B cell (primary cell): Measurements from ENCODE around the gene ARNT2. TPM values are rescaled to one million over a fixed set of nuclear protein-coding genes. Genes with fewer than 3 reads are reported as not detected.

Experiments
- ATAC-seq: fragments of 200-7000 bp; cut with Tn5 transposase; one replicate; pipeline ENCODE4 v1.10.0; 2021; ENCODE audit warnings: low read depth, mild to moderate bottlenecking, moderate number of reproducible peaks, moderate library complexity
- CTCF ChIA-PET: fragments of 350-600 bp; sonication (Branson Sonifier 250); formaldehyde crosslinking; loops from one replicate; lab custom pipeline; 2021; ENCODE audit warnings: antibody characterized with exemption, inconsistent platforms; lab: Charles Lee
- POLR2A ChIA-PET: fragments of 350-600 bp; sonication (Branson Sonifier 250); formaldehyde crosslinking; loops from one replicate; lab custom pipeline; 2021; ENCODE audit warnings: antibody characterized with exemption; lab: Charles Lee
- DNase-seq: peaks from one replicate; pipeline ENCODE4 v3.0.0; 2013
- H2AFZ ChIP-seq: 2 replicates; pipeline ENCODE4 v1.6.1; 2012; ENCODE audit warnings: mild to moderate bottlenecking, low read depth, low read length; ENCODE audit not compliant: insufficient read depth, poor library complexity, severe bottlenecking
- H3K27ac ChIP-seq, 2 donors: 1 replicate in 1 of 2; 2 replicates in 1 of 2; pipeline ENCODE4 v1.5.1; 2012 to 2013; ENCODE audit warnings: low read length in 2 of 2, mild to moderate bottlenecking in 2 of 2, moderate library complexity in 1 of 2
- H3K27me3 ChIP-seq, 4 experiments: fragments of 200-600 bp in 1 of 4; sonication (generic) in 1 of 4; replicated peaks in 1 of 4; 1 replicate in 2 of 4; 2 replicates in 2 of 4; pipeline versions ENCODE4 v1.6.1 to v1.7.0; 2013 to 2016; ENCODE audit warnings: low read length in 3 of 4, mild to moderate bottlenecking in 2 of 4, mixed read lengths in 1 of 4, moderate library complexity in 1 of 4; ENCODE audit not compliant: insufficient read depth in 4 of 4, control insufficient read depth in 3 of 4; ENCODE audit errors: control extremely low read depth in 1 of 4
- H3K36me3 ChIP-seq, 2 experiments: replicated peaks in 1 of 2; 1 replicate in 1 of 2; 2 replicates in 1 of 2; pipeline versions ENCODE4 v1.6.1 to v1.7.1; 2013; ENCODE audit warnings: low read length in 1 of 2; ENCODE audit not compliant: insufficient read depth in 2 of 2, control insufficient read depth in 1 of 2; ENCODE audit errors: control extremely low read depth in 1 of 2, extremely low read depth in 1 of 2
- H3K4me1 ChIP-seq, 2 donors: fragments of 200-600 bp in 1 of 2; sonication (generic) in 1 of 2; 1 replicate in 1 of 2; 2 replicates in 1 of 2; pipeline versions ENCODE4 v1.5.1 to v1.6.1; 2013 to 2017; ENCODE audit warnings: low read length in 2 of 2; ENCODE audit not compliant: control insufficient read depth in 2 of 2, insufficient read depth in 2 of 2
- H3K4me2 ChIP-seq: replicated peaks from 2 replicates; pipeline ENCODE3; 2012; ENCODE audit warnings: mild to moderate bottlenecking, low read depth, low read length; ENCODE audit not compliant: poor library complexity, severe bottlenecking
- H3K4me3 ChIP-seq, 5 experiments: fragments of 200-600 bp in 1 of 5; sonication (generic) in 1 of 5; 1 replicate in 3 of 5; 2 replicates in 2 of 5; pipeline versions ENCODE4 v1.5.1 to v1.7.0; 2011 to 2016; ENCODE audit warnings: low read length in 4 of 5, mild to moderate bottlenecking in 4 of 5, low read depth in 2 of 5, control low read depth in 1 of 5, moderate library complexity in 1 of 5; ENCODE audit not compliant: insufficient read depth in 1 of 5; ENCODE audit errors: control extremely low read depth in 1 of 5, extremely low read depth in 1 of 5
- H3K79me2 ChIP-seq: fragments of 200-600 bp; sonication (generic); one replicate; pipeline ENCODE4 v1.6.0; 2016; ENCODE audit warnings: low read length; ENCODE audit not compliant: control insufficient read depth, insufficient read depth
- H3K9ac ChIP-seq: fragments of 200-600 bp; sonication (generic); 2 replicates; pipeline ENCODE4 v1.6.1; 2017; ENCODE audit warnings: mild to moderate bottlenecking, low read length, moderate library complexity
- H3K9me3 ChIP-seq, 3 donors: one replicate each; pipeline versions ENCODE4 v1.6.1 to v1.7.1; 2013; ENCODE audit warnings: low read length in 2 of 3; ENCODE audit not compliant: control insufficient read depth in 2 of 3, insufficient read depth in 1 of 3; ENCODE audit errors: control extremely low read depth in 1 of 3
- H4K20me1 ChIP-seq: 2 replicates; pipeline ENCODE4 v1.6.0; 2012; ENCODE audit warnings: mild to moderate bottlenecking, low read length; ENCODE audit not compliant: insufficient read depth, control insufficient read depth, poor library complexity, severe bottlenecking
- H3K27ac Mint-ChIP-seq: one replicate; pipeline ENCODE4 v1.8.0; 2021; ENCODE audit warnings: mixed read lengths
- H3K27me3 Mint-ChIP-seq: one replicate; pipeline ENCODE4 v1.8.0; 2021; ENCODE audit warnings: mixed read lengths
- H3K4me1 Mint-ChIP-seq: one replicate; pipeline ENCODE4 v1.8.0; 2021; ENCODE audit warnings: mixed read lengths
- H3K4me3 Mint-ChIP-seq: one replicate; pipeline ENCODE4 v1.8.0; 2021; ENCODE audit warnings: mixed read lengths
- H3K9me3 Mint-ChIP-seq: one replicate; pipeline ENCODE4 v1.8.0; 2022; ENCODE audit warnings: mixed read lengths; ENCODE audit not compliant: insufficient read depth
- CTCF ChIP-seq: fragments of 200-600 bp; IDR thresholded peaks from one replicate; pipeline ENCODE4 v1.8.0; 2022; ENCODE audit warnings: antibody characterized with exemption, mild to moderate bottlenecking
- EZH2 ChIP-seq: IDR thresholded peaks from 2 replicates; pipeline ENCODE4 v1.6.1; 2012; ENCODE audit warnings: borderline replicate concordance, low read depth, mild to moderate bottlenecking, moderate library complexity, low read length; ENCODE audit not compliant: insufficient read depth, poor library complexity, severe bottlenecking
- WGBS: methylation state at CpG from one replicate; pipeline ENCODE4 v1.1.5; 2013; ENCODE audit warnings: missing lambda C conversion rate; ENCODE audit not compliant: insufficient coverage; 5-methylcytosine and 5-hydroxymethylcytosine counted together
- intact Hi-C: fragments of 100-400 bp; cut with micrococcal nuclease; formaldehyde crosslinking; loops from one replicate; pipeline ENCODE4 v1.10.0; 2022
- polyA plus RNA-seq: library from polyadenylated mRNA; depleted of rRNA; stranded (reverse); fragments of >200 nt; gene quantifications from 2 replicates; pipeline ENCODE4 v1.2.3, GENCODE V29; 2012
- total RNA-seq, 2 donors: library from RNA; stranded (reverse); fragments of 120-200 nt in 1 of 2; gene quantifications; 1 replicate in 1 of 2; 2 replicates in 1 of 2; pipeline versions ENCODE4 v1.2.3 to v1.2.4, GENCODE V29; 2013 to 2022

ARNT2 gene
- total and polyA plus RNA-seq, 2 donors (not counting 1 experiment from before 2014, with no cell fraction given) = not detected

- H3K4me1 ChIP-seq = no peaks in the 10 kb centered on the region
- no peak overlapping the region for H3K27ac Mint-ChIP-seq
- H3K4me1 Mint-ChIP-seq = no peaks in the 10 kb centered on the region
- ATAC-seq (no peak), DNase-seq (no peak)
- POLR2A ChIA-PET = no interaction called here
- no peak overlapping the region for H3K4me2 ChIP-seq
- H4K20me1 ChIP-seq = no peaks in the 10 kb centered on the region
- no peak overlapping the region for H2AFZ ChIP-seq
- CTCF ChIA-PET = no interaction called here
- no peaks in the 10 kb centered on the region for H3K79me2 ChIP-seq
- H3K9me3 Mint-ChIP-seq = no peaks in the 10 kb centered on the region
- TF ChIP-seq EZH2 (no peak), CTCF (no peak)
- H3K27ac ChIP-seq = no peak overlapping the region
- no peaks in the 10 kb centered on the region for H3K36me3 ChIP-seq
- H3K4me3 Mint-ChIP-seq = no peak overlapping the region
- intact Hi-C loops = no loop called here
- H3K4me3 ChIP-seq = no peak overlapping the region
- H3K9me3 ChIP-seq = no peaks in the 10 kb centered on the region
- peaks cover 0 to 3% (median 0%) of the 10 kb centered on the region in 4 experiments for H3K27me3 ChIP-seq
- WGBS = 97% methylated on average over 10 of the region's 10 CpGs
- H3K9ac ChIP-seq = no peak overlapping the region
- H3K27me3 Mint-ChIP-seq = peaks cover 25% of the 10 kb centered on the region
Measured at GRCh38 chr15:80613762-80614365, 209.7 kb downstream of the ARNT2 start.

GRCh38 chr15:80614711-80615360 lies 210.7 kb downstream of the ARNT2 start:
- Histone ChIP-seq H3K4me2 (no peak overlapping the region), H3K36me3 (no peaks in the 10 kb centered on the region), H3K79me2 (no peaks in the 10 kb centered on the region), H4K20me1 (no peaks in the 10 kb centered on the region), H3K4me3 (no peak overlapping the region), H3K27ac (no peak overlapping the region), H3K4me1 (no peaks in the 10 kb centered on the region), H2AFZ (no peak overlapping the region), H3K9ac (no peak overlapping the region), H3K9me3 (no peaks in the 10 kb centered on the region), H3K27me3 (peaks cover 0 to 3% (median 0%) of the 10 kb centered on the region in 4 experiments)
- no peak for ATAC-seq
- intact Hi-C loops = no loop called here
- no peak for DNase-seq
- Mint-ChIP-seq H3K27ac (no peak overlapping the region), H3K27me3 (peaks cover 32% of the 10 kb centered on the region), H3K4me3 (no peak overlapping the region), H3K9me3 (no peaks in the 10 kb centered on the region), H3K4me1 (no peaks in the 10 kb centered on the region)
- TF ChIP-seq EZH2 (no peak), CTCF (no peak)
- POLR2A ChIA-PET = no interaction called here
- CTCF ChIA-PET = no interaction called here
- WGBS = 93% methylated on average over 20 of the region's 20 CpGs
